SIG-M5 (cell line): ENCODE data around the gene KCNV2.
A peak's percentile ranks its signal among the peaks of the same experiment; 100 is the strongest.
"Not testable (repeated sequence)": the region's sequence is repeated elsewhere in the genome, so short reads cannot be mapped to it uniquely, and the experiment has no call there.

Source experiments
- DNase-seq: peaks from one replicate; lab custom pipeline; 2025; lab: John Stamatoyannopoulos, UW

KCNV2 gene

DNA sequence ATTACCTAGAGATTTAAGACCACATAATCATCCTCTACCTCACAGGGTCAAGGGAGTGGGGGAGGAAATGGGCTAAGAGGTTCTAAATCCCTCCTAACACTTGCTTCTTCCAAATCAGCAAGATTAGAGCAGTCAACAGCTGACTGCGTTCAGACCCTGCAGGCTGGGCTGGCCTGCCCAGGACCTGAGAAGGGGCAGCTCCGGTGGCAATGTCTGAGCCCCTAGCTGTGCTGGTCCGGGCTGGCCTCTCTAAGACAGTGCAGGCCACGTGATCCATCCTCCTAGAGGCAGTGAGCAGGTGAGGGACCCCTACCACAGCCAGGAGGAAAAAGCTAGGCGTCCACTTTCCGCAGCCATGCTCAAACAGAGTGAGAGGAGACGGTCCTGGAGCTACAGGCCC, at the start of gene KCNV2:
KCNV2 (plus strand) TSS at position 126 of the 400 bp plus-strand sequence; CDS start at position 356, 230 bp downstream.
- no peak for DNase-seq

DNA sequence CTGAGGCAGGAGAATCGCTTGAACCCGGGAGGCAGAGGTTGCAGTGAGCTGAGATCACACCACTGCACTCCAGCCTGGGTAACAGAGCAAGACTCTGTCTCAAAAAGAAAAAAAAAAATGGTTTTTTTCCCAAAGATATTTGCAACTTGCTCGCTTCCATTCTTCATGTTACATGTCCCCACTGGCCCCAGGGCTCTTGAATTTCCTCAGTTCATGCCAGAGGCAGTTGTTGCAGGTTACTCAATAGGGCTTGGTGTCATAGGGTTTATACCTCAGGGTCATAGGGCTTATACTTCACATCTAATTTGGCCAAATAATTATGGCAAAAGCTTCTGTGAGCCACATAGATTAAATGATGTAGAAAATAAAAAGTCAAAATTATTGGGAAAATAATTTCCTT, 44.1 kb upstream of the KCNV2 start:
- DNase-seq = no peak

DNA sequence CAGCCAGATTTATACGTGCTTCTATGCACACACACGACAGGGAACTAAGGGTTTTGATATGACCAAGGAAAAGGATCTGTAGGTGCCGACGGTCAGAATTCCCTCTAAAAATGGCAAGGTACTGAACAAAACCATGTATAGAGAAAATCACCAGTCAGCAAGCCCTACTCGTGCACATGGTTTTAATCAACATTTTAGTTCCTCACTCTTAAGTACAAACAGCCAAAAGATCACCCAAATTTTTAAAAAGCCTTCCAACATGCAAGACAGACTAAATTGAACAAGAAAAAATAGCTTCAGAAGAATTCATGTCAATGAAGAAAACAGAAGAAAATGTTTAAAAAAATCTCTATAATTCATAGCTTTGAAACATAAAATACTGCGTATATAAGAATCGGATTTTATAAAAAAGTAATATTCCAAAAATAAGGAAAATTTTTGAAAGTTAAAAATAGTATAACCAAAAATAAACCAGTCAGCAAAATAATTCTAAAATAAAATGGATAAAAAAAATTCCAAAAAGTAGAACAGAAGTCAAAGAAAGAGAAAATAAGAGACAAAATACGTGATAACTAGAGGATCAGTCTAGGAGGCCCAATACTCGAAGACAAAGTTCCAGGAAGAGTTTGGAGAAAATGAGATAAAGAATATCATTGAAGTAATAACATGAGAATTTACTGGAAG, 43.0 kb upstream of the KCNV2 start:
- DNase-seq = no peak

DNA sequence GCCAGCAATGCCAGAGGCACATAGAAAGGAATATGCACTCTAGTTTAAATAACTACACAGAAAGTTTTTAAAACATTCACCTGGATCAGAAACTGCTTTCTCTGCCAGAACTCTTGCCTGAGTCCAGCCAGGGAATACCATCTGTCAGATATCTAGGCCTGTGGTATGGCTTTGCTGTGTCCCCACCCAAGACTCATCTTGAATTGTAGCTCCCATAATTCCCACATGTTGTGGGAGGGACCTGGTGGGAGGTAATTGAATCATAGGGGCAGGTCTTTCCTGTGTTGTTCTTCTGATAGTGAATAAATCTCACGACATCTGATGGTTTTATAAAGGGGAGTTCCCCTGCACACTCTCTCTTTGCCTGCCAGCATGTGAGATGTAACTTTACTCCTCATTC, 41.5 kb upstream of the KCNV2 start:
- DNase-seq = no peak

DNA sequence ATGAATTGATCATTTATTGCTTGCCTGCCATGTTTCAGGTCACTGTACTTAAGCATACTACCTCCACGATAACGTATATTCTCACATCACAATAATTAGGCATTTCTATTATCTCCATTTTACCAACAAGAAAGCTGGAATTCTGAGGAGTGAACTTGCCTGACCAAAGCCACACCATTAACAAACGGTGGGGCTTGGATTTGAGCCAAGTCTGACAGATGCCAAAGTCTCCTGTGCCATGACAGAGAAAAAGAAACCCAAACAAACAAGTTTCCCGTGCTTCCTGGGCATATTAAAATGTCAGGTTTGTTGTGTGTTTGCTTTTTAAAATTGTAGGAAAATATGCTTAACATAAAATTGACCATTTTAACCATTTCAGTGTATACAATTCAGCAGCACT, 40.8 kb upstream of the KCNV2 start:
- DNase-seq = no peak

DNA sequence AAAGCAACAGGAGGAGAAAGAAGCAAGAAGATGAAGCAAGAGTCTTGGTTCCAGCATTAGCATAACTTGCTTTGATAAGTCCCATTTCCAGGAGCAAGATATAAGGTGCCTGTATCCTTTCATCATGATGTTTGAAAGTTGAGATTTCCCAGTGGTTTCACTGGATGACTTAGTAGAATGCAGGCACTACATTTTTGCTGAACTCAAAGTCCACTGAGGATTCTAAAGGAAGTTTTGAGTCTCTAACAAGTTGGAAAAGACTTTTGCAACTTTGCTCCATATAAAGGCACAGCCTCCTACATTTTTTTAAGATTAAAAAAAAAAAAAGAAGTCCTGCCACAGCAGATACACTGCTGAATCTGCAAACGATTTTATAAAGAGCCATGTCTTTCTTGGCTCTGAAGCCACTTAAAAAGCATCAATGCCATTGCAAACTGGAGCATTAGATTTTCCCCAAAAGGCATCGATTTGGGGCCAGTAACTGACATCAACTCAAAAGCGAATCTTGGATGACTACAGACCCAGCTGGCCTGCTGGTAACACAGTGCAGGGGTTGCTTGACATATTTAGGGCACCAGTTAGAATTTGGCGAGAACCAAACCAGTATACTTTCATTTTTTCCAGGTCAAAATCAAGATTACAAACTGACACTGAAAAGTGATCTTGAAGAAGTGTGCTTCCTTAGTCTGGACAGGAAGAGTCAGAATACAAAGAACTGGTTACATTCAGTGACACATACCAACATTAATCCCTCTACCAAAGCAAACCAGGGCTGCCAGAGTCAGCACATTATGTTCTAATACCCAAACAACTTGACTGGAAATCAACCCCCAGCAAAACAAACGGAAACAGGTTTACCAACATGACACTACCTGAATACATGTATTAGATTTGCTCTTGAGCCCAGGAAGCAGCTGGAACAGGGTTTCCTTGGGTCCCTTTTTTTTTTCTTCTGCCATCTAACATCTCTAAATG, 39.1 kb upstream of the KCNV2 start:
- DNase-seq = no peak

DNA sequence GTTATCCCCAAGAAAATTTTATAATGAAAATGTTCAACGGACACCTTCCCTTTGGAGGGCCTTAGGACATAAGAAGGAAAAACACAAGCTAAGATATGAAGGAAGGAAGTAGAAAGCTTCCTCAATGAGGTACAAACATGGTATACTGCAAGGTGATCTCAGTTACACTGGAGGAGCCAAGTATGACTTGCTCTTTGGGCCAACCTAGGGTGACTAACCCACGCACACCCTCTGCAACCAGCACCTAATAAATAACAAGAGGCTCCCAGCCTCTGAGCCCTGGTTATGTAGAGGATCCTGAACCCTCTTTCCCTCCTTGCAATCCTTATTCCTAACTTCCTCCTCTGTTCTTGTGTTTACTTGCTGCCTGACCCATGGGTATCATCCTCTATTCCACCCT, 38.3 kb upstream of the KCNV2 start:
- DNase-seq = no peak

DNA sequence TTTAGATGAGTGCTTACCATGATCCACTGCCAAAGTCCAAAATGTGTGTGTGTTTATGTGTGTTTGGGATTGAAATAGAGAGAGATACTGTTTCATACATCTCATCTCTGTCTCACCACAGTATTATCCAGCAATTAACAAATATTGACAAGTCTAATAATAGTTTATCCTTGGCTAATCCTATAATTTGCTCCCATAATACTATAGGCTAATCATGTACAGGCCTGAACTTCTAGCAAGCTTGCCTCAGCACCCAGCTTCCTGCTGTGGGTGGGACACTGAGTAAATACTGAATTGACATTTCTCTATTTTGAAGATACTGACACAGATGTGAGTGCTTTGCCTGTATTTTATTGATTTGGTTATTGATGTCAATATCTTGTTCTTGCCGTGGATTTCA, 35.3 kb upstream of the KCNV2 start:
- no peak for DNase-seq

DNA sequence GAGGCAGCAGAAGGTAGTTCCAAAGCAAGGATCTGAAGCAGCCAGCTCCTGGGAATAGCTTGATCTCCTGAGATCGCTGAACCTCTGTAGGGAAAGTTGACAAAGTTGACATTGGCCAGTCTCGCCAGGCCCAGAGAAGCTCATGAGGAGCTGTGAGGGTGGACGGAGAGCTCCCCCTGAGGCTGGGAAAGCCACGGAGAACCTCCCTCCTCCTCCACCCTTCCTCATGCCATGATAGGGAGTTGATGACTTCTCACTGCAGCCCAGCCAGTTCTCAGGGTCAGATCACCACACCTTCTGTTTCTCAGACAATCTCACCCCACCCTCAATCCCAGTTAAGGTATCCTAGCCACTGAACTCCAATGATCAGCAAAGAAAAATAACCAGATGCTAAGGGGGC, 30.4 kb upstream of the KCNV2 start:
- no peak for DNase-seq

DNA sequence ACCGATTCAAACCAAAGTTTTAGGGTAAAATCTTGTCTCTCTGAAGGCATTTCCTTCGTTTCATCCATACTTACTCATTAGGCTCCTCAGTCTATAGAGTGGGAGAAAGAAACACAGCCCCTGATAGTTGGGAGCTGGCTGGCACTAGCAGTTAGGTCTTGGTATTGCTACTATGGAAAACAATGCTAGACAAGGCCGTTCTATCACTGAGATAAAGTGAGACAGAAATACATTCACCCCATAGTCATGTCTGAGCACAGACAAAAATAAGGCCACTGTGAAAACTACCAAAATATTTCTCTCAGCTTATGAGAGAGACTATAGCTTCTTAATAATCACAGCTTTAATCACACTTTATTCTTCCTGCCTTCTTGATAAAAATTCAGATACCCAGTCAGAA, 28.7 kb upstream of the KCNV2 start:
- no peak for DNase-seq

DNA sequence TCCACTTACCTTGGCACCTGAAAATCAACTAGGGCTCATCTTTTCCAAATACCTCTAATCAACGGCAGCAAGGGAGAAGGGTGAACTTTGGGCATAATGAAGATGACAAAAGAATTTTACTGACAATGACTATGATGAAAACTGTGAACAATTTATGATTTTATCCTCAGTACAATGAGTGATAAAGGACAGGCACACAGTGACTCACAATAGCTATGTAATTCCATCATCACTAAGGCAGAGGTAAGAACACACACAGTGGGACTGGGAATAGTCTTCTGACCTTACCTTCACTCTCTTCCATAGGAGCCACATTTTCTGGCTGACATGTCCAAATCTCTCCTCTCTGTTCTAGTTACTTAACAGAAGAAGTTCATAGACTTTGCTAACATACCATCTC, 26.1 kb upstream of the KCNV2 start:
- no peak for DNase-seq

DNA sequence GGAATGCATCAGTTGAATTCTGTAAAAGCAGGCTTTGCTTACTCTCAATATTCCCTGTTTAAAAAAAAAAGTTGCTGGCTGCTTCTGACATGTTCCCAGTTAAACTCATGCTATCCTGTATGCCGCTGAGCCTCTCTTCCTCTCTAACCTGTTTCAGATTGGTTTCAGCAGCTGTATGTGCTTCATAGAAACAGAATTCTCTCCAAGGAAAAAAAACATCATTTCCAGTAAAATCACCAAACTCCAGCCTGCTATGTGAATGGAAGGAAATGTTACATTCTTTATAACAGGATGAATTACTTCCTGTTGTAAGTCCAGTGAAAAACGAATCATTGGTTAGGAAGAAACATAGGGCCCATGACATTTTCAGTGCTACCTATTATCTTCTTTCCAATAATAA, 25.7 kb upstream of the KCNV2 start:
- DNase-seq = no peak

DNA sequence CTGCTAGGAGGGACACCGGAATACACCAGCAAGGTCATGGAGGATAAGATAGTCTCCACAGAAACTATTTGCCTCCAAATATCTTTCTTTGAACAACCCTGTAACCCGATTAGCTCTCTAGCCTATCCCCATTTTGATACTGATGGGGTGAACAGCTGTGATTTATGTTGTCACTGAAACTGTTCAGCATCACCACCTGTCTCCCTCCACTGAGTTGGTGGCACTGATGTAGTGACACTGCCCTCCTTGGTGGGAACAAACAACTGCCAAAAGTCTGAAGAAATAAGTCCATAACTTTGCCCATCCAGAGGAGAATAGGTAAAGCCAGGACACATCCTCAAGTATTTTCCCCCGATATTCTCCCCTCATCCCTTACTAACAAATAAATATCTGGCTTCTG, 24.3 kb upstream of the KCNV2 start:
- no peak for DNase-seq

DNA sequence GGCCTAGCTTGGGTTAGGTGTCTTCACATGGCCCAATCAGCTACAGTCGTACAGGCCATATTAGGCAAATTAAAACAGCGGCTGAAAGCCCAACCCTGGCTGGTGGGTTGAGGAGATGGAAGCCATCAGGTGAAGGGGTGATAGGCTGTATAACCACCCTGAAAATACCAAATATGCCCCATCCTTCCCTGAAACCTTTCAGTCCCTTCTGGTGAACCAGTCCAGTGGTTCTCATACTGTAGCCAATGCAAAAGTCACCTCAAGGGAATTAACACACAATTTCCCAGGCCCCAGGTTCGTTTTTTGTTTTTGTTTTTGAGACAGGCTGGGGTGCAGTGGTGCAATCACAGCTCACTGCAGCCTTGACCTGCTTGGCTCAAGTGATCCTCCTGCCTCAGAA, 19.8 kb upstream of the KCNV2 start:
- DNase-seq = no peak

DNA sequence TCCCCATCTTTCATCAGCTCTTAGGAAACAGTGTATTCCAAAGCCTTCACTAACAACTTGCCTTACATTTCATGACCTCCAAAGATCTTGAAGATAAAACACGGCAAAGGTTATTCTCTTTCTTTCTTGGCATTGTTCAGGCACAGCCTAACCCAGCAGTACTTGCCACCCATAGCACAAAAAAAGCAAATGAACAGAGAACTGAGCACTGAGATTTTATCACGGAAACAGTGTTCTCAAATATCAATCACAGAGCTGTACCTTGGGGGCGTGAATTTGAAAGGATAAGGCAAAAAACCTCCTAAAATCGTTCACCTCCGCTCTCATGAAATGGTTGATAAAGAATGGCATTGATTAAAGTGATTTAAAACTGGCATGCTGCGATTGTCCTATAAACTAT, 16.9 kb upstream of the KCNV2 start:
- DNase-seq = no peak

DNA sequence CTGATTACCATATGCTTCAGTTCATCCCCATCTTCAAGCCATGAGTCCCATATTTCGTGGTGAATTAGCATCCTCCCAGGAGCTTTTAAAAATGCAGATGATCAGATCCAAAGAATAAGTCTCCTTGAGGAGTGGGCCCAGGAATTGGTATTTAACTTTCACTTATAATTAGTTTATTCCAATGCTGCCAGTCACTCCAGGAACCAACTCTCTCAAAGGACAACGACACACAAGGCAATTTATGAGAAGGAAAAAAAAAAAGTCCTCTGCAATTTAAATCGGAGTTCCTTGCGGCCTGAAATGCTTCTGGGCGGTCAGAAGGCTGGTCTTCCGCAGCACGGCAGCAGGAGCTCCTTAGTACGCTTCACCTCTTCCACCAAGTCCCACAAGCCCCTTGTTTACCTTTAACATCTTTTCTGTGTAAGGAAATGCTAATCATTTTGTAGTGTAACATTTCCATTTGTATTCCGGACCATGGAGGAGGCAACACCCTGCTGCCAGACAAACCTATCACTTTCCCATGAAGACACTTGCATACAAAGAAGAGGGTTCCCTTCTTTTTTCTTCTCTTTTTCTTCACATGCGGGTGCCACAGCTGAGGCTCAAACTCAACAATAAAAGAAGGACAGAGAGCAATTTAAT, 16.3 kb upstream of the KCNV2 start:
- no peak for DNase-seq

DNA sequence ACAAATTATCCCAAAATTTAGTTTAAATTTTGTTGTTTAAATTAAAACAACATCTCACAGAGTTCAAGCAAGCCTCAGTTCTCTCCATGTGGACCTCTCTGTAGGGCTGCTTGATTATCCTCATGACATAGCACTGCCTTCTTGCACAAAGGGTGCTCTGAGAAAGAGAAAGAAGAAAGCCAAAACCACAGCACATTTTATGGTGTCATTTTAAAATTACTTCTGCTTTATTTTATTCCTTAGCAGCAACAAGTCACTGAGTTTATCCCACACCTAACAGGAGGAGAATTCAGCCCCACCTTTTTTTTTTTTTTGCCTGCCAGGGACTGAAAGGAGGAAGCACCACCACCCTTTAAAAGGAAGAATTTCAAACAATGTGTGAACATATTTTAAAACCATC, 12.8 kb upstream of the KCNV2 start:
- peak; percentile 53 for DNase-seq

DNA sequence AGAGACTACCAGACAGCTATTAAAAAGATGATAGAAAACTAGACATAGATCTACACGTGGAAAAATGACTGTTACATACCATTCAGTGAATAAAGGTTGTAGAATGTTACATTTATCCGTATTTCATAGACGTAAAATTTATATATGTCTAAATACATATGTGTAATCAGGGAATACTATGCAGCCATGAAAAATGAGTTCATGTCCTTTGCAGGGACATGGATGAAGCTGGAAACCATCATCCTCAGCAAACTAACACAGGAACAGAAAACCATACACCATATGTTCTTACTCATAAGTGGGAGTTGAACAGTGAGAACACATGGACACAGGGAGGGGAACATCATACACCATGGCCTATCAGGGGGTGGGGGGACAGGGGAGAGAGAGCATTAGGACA, 10.1 kb upstream of the KCNV2 start:
- not testable (repeated sequence) for DNase-seq

DNA sequence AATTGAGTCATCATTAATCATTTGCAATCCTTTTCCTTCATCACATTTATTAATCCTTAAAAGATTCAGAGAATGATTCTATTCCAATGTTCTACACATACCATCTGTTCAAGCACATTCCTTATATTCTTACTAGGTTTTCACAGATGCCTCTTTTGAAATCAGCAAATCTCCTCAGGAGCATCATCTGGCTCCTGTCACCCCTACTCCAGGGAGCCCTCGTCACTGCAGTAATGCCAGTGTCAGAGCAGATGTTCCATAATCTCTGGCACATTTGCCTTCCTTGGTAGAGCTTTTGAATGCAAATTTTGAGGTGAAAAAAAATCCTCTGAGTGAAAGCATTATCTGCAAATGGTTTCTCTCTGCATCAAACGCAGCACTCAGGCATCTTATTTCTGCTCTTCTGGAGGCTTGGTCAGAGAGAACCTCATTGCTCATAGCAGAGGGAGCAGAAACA, 7.6 kb upstream of the KCNV2 start:
- DNase-seq = no peak

DNA sequence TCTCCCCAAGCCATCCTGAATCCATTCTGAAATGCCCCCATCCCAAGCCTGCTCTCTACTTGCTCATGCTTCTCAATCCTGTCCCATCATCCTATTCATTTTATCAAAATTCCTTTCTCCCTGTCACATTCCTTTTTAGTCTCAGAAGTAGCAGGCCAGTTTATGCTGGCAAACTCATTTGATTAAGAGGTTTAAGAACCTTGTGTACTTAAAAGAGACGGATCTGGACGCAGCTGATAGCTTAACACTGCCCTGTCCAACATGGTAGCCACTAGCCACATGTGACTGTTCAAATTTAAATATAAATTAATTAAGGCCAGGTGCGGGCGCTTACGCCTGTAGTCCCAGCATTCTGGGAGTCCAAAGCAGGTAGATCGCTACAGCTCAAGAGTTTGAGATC, 5.6 kb upstream of the KCNV2 start:
- no peak for DNase-seq

DNA sequence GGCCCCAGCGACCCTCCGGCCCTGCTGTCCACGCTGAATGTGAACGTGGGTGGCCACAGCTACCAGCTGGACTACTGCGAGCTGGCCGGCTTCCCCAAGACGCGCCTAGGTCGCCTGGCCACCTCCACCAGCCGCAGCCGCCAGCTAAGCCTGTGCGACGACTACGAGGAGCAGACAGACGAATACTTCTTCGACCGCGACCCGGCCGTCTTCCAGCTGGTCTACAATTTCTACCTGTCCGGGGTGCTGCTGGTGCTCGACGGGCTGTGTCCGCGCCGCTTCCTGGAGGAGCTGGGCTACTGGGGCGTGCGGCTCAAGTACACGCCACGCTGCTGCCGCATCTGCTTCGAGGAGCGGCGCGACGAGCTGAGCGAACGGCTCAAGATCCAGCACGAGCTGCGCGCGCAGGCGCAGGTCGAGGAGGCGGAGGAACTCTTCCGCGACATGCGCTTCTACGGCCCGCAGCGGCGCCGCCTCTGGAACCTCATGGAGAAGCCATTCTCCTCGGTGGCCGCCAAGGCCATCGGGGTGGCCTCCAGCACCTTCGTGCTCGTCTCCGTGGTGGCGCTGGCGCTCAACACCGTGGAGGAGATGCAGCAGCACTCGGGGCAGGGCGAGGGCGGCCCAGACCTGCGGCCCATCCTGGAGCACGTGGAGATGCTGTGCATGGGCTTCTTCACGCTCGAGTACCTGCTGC, 839 bp downstream of the KCNV2 start:
- DNase-seq = no peak

DNA sequence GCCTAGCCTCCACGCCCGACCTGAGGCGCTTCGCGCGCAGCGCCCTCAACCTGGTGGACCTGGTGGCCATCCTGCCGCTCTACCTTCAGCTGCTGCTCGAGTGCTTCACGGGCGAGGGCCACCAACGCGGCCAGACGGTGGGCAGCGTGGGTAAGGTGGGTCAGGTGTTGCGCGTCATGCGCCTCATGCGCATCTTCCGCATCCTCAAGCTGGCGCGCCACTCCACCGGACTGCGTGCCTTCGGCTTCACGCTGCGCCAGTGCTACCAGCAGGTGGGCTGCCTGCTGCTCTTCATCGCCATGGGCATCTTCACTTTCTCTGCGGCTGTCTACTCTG, 1.4 kb downstream of the KCNV2 start:
- no peak for DNase-seq
